OCI-LY7 (cell line): ENCODE data around the gene CCDC33. TPM values are rescaled to one million over a fixed set of nuclear protein-coding genes. Genes with fewer than 3 reads are reported as not detected.

ENCODE experiments used
- BruUV-seq: library from RNA; stranded (reverse); fragments of 400-500 nt; replicated peaks from 2 replicates; lab custom pipeline; 2021; lab: Mats Ljungman, UMichigan
- CTCF ChIA-PET: fragments of 300-600 bp; sonication (Branson Sonifier 250); formaldehyde crosslinking; loops from one replicate; lab custom pipeline; 2022; ENCODE audit warnings: antibody characterized with exemption; ENCODE audit not compliant: unreplicated experiment; lab: Charles Lee
- POLR2A ChIA-PET: fragments of 300-600 bp; sonication (Branson Sonifier 250); formaldehyde crosslinking; loops from one replicate; lab custom pipeline; 2022; ENCODE audit warnings: antibody characterized with exemption; lab: Charles Lee
- DNase-seq: peaks from one replicate; pipeline ENCODE4 v3.0.0-alpha.2; 2015; ENCODE audit warnings: low spot score
- H2AFZ ChIP-seq: fragments of 200-600 bp; sonication (generic), shearing (Covaris generic); 2 replicates; pipeline ENCODE4 v1.6.1; 2014; ENCODE audit warnings: mild to moderate bottlenecking, antibody characterized with exemption, low read length, moderate library complexity
- H3K27ac ChIP-seq: fragments of 200-600 bp; sonication (generic); 2 replicates; pipeline ENCODE4 v1.5.1; 2014; ENCODE audit warnings: mixed run types, low read depth, mild to moderate bottlenecking, moderate library complexity, low read length, inconsistent platforms; ENCODE audit not compliant: poor library complexity, severe bottlenecking
- H3K36me3 ChIP-seq: fragments of 200-600 bp; sonication (generic); 2 replicates; pipeline ENCODE4 v1.6.1; 2014; ENCODE audit warnings: mild to moderate bottlenecking, antibody characterized with exemption, low read length, moderate library complexity, mixed read lengths; ENCODE audit not compliant: insufficient read depth
- H3K4me1 ChIP-seq: fragments of 200-600 bp; sonication (generic); 2 replicates; pipeline ENCODE4 v1.5.1; 2014; ENCODE audit warnings: mild to moderate bottlenecking, low read length; ENCODE audit not compliant: insufficient read depth, poor library complexity, severe bottlenecking
- H3K4me2 ChIP-seq: fragments of 200-600 bp; sonication (generic); 2 replicates; pipeline ENCODE4 v1.6.1; 2014; ENCODE audit warnings: mild to moderate bottlenecking, low read length
- H3K4me3 ChIP-seq: fragments of 200-600 bp; sonication (generic); 2 replicates; pipeline ENCODE4 v1.5.1; 2014; ENCODE audit warnings: mild to moderate bottlenecking, low read depth, low read length; ENCODE audit not compliant: poor library complexity, severe bottlenecking
- H3K79me2 ChIP-seq: fragments of 200-600 bp; sonication (generic); 2 replicates; pipeline ENCODE4 v1.6.1; 2016; ENCODE audit warnings: low read depth, mild to moderate bottlenecking, low read length, moderate library complexity, mixed read lengths; ENCODE audit not compliant: insufficient read depth
- H3K9me2 ChIP-seq: fragments of 200-600 bp; sonication (generic); 2 replicates; pipeline ENCODE4 v1.6.1; 2016; ENCODE audit warnings: mild to moderate bottlenecking, low read length, mixed read lengths; ENCODE audit not compliant: insufficient read depth
- H3K9me3 ChIP-seq: fragments of 200-600 bp; sonication (generic); 2 replicates; pipeline ENCODE4 v1.6.1; 2014; ENCODE audit warnings: mild to moderate bottlenecking, mixed run types, low read length, mixed read lengths
- H4K20me1 ChIP-seq: fragments of 200-600 bp; sonication (generic); 2 replicates; pipeline ENCODE4 v1.6.1; 2014; ENCODE audit warnings: mild to moderate bottlenecking, antibody characterized with exemption, low read length, moderate library complexity, mixed read lengths; ENCODE audit not compliant: insufficient read depth
- CTCF ChIP-seq: fragments of 200-600 bp; sonication (generic); conservative IDR thresholded peaks from 2 replicates; pipeline ENCODE4 v1.5.1; 2014; ENCODE audit warnings: mild to moderate bottlenecking, antibody characterized with exemption, low read length, moderate library complexity, mixed read lengths
- EZH2phosphoT487 ChIP-seq: fragments of 200-600 bp; sonication (generic); IDR thresholded peaks from 2 replicates; pipeline ENCODE4 v1.6.1; 2018; ENCODE audit warnings: low read depth, borderline replicate concordance, mild to moderate bottlenecking, mixed run types, antibody characterized with exemption, low read length, moderate library complexity, mixed read lengths
- intact Hi-C: fragments of 100-400 bp; cut with micrococcal nuclease; formaldehyde crosslinking; loops from one replicate; pipeline ENCODE4 v1.10.0; 2022; ENCODE audit not compliant: unreplicated experiment
- total RNA-seq, 2 experiments: library from RNA; depleted of rRNA in 1 of 2; stranded (reverse); fragments of >200 nt in 1 of 2; shearing (Covaris generic) in 1 of 2; gene quantifications; 2 replicates each; pipeline ENCODE4 v1.2.3, GENCODE V29; 2014 to 2022

Gene CCDC33
- total RNA-seq, 2 experiments from 2014 or later = not detected

- CTCF ChIA-PET = no interaction called here
Measured at GRCh38 chr15:74362482-74362881, 126.4 kb downstream of the CCDC33 start.

GRCh38 chr15:74364936-74365597 lies 128.9 kb downstream of the CCDC33 start:
- no peak for DNase-seq
- ChIA-PET CTCF (no interaction called here), POLR2A (no interaction called here)
- no peaks in the 10 kb centered on the region for H3K36me3 ChIP-seq
- no peak overlapping the region for H3K4me2 ChIP-seq
- BruUV-seq = no TSS peak
- no peaks in the 10 kb centered on the region for H3K4me1 ChIP-seq
- no peak overlapping the region for H3K27ac ChIP-seq
- no peaks in the 10 kb centered on the region for H4K20me1 ChIP-seq
- H2AFZ ChIP-seq = no peak overlapping the region
- no peaks in the 10 kb centered on the region for H3K79me2 ChIP-seq
- no peaks in the 10 kb centered on the region for H3K9me3 ChIP-seq
- H3K9me2 ChIP-seq = no peaks in the 10 kb centered on the region
- intact Hi-C loops = no loop called here
- no peak overlapping the region for H3K4me3 ChIP-seq
- TF ChIP-seq EZH2phosphoT487 = no peak
- TF ChIP-seq CTCF = no peak

More at GRCh38 chr15:74362482-74362881, 126.4 kb downstream of the CCDC33 start:
- Histone ChIP-seq H2AFZ (no peak overlapping the region), H3K4me2 (no peak overlapping the region), H3K36me3 (no peaks in the 10 kb centered on the region), H3K79me2 (no peaks in the 10 kb centered on the region), H3K4me3 (no peak overlapping the region), H3K4me1 (no peaks in the 10 kb centered on the region), H3K9me2 (no peaks in the 10 kb centered on the region), H4K20me1 (no peaks in the 10 kb centered on the region), H3K9me3 (no peaks in the 10 kb centered on the region), H3K27ac (no peak overlapping the region)
- no peak for TF ChIP-seq CTCF
- no peak for TF ChIP-seq EZH2phosphoT487
- DNase-seq = no peak
- POLR2A ChIA-PET = no interaction called here
- no TSS peak for BruUV-seq
- intact Hi-C loops = no loop called here

- Histone ChIP-seq H3K4me1 (no peaks in the 10 kb centered on the region), H3K4me3 (no peak overlapping the region), H3K36me3 (no peaks in the 10 kb centered on the region), H4K20me1 (no peaks in the 10 kb centered on the region), H2AFZ (no peak overlapping the region), H3K79me2 (no peaks in the 10 kb centered on the region), H3K4me2 (no peak overlapping the region), H3K27ac (no peak overlapping the region), H3K9me3 (no peaks in the 10 kb centered on the region), H3K9me2 (no peaks in the 10 kb centered on the region)
- POLR2A ChIA-PET = no interaction called here
- CTCF ChIA-PET = no interaction called here
- DNase-seq = no peak
- intact Hi-C loops = no loop called here
- no peak for TF ChIP-seq CTCF
- no peak for TF ChIP-seq EZH2phosphoT487
- no TSS peak for BruUV-seq
Measured at GRCh38 chr15:74365598-74366445, 129.7 kb downstream of the CCDC33 start.
